SKM-1 (cell line): ENCODE results near the gene TNS3.

ENCODE experiments used
- DNase-seq: peaks from one replicate; lab custom pipeline; 2025; ENCODE audit not compliant: unreplicated experiment; lab: John Stamatoyannopoulos, UW

Gene TNS3

DNA sequence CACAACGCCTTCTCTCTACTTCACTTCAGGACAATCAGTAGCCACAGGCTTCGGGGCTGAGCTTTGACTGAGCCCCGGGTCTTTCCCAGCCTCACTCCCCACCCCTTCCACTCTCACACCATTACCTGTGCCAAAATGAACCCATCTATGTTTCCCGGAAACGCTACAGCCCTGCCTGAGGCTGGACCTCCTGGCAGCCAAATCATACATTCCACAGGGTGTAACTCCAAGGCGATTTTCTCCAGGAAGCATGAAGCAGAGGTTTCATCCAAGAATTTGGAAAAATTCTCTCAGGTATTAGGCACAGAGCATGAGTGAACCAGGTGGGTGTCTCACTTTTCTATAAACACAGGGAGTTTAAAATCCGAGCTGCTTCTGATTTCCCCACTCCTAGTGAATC lies 286.3 kb downstream of the TNS3 start:
- no peak for DNase-seq

DNA sequence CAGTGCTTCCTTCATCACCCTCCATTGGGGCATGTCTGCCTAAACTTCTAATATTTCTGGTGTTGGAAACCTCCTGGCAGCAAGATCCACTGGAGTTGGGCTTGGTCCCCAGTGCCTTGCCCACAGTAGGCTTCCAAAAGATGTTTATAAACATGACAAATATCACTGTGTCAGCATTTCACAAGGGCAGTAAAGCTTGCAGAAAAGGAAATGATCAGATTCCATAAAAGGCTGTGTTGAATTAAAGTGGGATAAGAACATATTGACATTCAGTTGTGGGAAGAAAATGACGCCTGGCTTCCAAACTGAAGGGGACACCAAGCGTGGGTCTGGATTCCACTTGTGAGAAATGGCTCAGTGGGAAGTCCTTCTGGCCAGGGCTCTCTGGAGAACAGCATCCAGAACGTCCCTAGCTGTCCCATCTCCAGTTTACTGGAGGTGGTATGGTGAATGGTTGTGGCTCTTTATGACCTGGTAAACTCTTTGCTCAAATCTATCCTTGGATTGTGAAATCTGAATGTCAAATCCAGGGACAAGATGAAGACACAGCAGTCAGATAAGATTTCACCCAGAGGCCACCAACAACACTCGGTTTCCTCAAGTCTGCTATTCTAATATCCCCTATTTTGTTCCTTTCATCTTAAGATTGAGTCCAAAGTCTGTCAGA lies 287.2 kb downstream of the TNS3 start:
- DNase-seq, result no peak

DNA sequence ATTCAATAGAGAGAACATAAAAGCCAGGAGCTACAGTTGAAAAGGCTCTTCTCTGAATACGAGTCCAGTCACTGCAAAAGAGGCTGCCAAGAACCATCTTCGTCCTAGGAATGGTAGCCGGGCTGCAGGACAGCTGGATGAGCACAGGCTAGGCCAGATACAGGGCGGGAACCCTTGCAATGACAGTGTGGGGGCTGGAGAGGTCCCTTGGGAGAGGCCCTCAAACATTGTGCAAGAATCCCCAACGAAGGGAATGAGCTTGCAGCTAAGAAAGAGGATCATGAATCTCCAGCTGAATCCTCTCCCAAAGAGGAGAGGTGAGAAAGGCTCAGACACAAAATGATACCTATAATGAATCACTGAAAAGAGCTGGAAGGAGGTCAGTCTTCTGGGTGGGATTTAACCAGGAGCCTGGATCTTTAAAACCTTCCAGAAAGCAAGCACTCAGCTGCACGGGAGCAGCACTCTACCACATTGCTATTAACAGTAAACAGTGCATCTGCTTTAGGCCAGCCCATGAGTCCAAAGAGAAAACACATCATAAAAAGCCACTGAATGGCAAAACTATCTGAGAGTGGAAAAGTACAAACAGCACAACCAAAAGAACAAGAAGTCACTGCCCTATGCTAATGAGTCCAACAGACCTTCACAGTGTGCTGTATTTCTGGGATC lies 287.9 kb downstream of the TNS3 start:
- DNase-seq, result no peak

DNA sequence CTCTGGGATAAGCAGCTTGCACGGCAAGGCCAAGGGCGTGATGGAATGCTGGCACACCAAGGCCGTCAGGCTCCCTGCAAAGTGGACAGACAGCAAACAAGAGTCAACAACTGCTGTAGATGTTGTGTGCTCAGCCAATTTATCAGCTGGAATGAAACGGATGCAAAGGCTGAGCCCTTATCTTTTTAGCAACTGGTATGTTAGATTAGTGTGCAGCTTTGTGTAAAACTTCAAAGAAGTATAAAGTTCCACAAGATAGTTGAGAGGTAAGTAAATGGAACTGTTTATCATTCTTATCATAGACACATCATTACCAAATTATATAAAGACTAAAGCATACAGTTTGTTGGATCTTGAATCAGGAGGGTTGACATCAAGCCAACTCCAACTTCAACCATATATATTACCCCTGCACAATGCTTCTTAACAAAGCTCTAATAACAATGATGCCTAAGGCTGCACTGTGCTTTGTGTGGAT lies 289.0 kb downstream of the TNS3 start:
- DNase-seq, result no peak

DNA sequence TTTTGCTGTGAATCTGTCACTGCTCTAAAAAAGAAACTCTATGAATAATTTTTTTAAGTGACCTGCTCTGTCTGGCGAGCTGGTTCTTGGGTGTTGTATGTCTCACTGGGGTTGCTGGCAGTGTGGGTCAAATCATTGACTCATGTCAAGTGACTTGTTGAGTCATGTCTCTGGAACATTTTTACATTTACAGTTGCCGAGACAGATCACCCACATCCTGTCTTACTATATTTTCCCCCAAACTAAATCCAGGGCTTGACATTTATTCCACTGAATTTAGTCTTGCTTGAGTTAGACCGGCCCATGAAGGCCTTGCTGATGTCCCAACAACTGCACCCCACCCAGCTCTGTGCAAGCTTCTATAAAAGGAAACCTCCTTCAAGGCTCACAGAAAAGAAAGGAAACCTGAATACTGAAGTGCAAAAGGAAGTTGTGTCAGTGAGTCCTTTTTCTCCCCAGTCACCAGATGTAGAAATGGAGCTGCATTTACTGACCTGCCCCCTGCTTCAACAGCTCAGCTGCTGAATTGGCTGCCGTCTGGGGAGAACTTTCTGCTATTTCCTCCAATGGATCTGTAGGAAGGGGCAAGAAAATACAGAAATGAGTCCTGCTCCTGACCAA lies 290.3 kb downstream of the TNS3 start:
- peak; percentile 42 for DNase-seq

DNA sequence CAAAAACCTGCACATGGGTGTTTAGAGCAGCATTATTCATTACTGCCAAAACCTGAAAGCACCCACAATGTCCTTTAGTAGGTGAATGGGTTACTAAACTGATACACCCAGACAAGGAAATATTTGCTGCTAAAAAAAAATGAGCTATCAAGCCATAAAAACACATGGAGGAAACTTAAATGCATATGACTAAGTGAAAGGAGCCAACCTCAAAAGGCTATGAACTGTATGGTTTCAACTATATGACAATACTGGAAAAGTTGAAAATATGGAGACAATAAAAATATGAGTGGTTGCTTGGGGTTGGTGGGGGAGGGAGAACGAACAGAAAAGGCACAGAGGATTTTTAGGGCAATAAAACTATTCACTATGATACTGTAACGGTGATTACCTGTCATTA lies 291.0 kb downstream of the TNS3 start:
- DNase-seq, result no peak

DNA sequence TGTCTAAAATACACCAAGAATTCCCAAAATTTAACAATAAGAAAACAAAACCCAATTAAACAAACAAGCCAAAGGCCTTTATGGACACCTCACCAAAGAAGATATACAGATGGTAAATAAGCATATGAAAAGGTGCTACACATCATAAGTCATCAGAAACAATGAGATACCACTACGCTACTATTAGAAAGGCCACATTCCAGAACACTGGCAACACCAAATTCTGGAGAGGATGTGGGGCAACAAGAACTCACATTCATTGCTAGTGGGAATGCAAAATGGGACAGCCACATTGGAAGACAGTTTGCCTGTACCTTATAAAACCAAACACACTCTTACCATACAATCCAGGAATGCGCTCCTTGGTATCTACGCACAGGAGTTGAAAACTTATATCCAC lies 291.4 kb downstream of the TNS3 start:
- no peak for DNase-seq

DNA sequence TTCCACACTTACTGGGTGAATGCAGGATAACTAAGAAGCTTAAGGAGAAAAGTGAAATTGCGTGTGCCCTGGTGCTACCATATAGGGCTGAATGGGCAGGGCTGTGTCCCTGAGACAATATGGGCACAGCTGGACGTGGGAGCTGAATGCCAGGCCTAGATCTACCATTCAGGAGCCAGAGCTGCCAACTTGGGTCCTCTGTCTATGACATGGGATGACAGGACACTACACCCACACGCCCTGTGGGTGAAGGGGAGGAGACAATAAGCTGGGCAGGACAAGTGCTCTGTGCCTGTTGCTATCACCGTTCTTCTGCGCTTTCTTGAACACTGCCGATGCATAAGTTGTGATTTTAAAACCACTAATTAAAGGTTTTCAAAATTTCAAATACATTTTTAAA lies 293.9 kb downstream of the TNS3 start:
- DNase-seq, result no peak

DNA sequence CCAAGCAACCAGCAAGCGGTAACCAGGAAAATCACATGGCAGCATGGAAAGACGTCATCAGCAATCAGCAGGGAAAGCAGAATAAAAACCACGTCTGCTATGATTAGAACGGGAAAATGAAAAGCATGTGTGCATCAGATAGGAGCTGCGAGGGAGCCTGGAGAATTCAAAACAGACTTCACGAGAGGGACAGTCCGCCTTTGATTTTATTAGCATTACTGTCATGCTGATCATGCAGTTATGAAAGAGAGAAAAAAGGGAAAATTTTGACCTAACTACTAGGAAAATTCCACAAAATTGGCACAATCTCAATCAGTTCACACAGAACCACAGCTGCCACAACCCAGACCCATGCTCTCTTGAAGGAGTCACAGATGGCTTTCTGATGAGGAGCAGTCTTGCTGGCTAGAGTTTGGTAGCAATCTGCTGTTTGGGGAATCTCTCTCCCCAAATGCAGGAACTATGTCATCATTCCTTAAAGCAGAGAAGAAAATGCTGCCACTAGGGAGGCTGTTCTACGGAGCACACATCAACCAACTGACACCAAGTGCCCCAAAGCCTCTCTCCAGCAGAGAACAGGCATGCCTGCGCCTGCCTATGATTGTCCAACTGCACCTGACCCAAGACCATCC lies 295.9 kb downstream of the TNS3 start:
- no peak for DNase-seq

DNA sequence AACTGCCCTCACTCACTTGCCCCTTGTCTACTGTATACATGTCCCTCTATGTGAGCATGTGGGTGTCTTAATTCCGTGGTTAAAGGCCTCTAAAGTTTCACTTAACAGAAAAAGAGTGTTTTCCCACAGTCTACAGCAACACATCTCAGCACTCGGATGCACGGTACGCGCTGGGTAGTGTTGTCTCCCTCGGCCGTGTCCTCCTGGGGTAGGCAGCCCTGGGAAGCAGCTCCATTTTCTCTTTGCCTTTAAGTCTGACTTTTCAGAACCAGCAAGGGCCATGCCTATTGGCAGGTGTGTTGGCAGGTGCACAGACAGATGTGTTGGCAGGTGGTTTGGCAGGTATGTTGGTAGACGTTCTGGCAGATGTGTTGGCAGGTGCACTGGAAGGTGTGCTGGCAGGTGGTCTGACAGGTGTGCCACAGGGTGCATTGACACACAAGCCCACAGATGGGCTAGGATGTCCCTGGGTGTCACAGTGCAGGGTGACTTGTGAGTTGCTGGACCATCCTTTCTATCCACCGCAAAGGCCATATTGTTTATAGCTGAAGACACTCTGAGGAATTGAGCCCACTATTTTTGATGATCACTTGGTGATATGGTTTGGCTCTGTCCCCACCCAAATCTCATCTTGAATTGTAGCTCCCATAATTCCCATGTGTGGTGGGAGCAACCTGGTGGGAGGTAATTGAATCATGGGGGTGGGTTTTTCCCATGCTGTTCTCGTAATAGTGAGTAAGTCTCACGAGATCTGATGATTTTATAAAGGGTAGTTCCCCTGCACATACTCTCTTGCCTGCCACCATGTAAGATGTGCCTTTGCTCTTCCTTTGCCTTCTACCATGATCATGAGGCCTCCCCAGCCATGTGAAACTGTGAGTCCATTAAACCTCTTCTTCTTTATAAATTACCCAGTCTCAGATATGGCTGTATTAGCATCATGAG lies 296.9 kb downstream of the TNS3 start:
- no peak for DNase-seq

DNA sequence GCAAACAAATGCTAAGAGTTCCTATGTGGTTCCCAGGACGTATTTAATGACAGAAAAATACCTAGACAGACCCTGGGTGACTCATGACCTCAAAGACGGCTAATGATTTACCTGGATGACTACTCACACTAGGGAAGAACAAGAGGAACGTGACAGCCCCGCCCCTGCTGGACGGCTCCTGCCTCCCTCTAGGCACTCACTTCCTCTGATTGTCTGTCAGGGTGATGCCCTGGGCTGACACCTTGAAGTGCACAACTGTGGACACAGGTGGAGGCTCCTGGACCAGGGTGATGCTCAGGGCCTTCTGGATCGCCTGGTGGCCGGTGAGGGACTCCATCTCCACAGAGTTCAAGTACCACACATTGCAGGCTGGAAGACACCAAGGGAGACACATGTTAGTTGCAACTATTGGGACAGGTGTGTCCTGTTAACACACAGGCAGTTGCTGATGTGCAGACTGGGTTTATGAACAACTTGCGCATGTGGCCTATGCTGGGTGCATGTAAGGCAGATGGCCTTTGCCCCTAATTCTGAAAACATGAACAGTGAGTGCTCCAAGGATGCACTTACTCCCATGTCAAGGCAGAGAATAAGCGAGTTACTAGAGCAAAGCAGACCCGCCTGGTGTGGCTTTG lies 298.3 kb downstream of the TNS3 start:
- no peak for DNase-seq

DNA sequence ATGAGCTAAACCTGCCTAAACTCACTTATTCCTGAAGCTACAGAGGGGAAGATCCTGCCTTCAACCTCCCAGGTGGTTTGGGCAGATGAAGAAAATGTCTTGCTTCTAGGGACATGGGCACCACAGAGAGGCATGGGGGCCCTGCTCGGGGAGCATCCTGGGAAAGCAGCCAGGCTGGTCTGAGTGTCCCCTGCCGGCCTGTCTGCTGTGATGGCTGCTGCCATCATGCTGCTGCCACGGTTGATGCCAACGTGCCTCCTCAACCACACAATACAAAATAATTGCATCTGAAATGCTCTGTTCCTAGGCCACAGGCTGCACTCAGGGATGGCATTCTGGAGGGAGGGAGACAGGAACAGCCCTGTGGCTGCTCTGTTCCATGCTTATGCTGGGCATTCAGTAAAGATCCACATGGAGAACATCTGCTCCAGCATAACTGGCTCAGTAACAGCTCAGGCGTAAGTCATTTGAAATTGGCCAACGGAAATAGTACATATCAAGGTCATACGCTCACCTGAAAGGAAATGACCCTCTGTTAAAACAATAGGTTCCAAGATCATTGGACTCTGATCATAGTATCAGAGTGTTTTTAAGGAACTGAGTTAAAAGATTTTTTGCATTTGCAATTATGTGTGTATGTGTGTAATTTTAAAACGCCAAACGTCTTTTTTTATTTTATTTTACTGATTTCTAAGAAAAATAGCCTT lies 299.0 kb downstream of the TNS3 start:
- DNase-seq, result no peak

DNA sequence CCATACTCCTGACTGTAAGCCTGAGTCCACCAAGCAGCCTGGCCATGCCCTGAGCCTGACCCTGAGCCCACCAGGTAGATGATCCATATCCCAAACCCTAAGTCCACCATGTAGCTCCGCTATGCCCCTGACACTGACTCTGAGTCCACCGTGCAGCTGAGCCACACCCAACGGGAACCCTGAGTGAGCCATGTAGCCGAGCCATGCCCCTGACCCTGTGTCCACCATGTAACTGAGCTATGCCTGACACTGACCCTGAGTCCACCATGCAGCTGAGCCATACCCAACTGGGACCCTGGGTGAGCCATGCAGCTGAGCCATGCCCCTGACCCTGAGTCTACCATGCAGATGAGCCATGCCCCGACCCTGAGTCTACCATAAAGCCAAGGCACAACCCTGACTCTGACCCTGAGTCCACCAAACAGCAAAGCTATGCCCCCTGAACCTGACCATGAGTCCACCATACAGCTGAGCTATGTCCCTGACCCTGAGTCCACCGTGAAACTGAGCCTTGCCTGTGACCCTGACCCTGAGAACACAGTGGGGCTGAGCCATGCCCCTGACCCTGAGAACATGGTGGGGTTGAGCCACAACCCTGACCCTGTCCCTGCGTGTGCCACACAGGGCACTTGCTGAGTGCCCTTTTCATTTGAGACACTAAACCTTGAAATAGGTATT lies 299.8 kb downstream of the TNS3 start:
- no peak for DNase-seq

DNA sequence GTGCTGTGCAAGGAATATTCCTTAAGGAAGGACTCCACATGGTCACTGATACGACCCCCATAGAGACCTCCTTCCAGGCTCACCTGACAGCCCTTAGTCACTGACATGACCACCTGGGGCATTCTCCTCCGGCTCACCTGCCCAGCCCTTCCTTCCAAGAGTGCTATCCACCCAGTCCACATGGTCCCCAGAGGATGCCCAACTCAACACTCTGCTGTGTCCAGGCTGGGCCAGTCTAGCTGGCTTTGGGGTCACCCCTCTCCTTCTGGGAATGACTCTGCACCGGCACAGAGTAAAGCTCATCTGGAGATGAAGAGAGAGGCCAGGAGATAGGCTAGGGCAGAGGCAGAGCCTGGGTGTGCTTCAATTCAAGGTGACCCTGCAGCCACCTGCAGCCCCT lies 300.8 kb downstream of the TNS3 start:
- DNase-seq, result no peak

DNA sequence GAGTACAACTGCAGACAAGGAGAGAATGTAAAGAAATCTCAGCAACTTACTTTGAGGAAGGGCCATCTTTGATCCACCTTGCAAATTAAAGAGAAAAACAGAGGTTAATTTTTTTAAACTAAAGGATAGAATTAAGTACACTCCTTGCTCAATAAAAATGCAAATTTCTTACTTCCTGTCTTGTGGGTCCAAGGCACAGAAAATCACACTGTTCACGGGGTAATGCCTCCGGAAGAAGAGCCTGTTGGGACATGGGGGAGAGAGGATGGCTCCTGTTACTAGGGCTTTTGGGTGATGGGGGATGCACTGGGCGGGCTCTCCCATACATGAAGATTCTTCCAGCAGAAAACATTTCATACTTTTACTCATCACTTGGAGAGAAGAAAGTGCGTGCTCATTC lies 301.8 kb downstream of the TNS3 start:
- no peak for DNase-seq

DNA sequence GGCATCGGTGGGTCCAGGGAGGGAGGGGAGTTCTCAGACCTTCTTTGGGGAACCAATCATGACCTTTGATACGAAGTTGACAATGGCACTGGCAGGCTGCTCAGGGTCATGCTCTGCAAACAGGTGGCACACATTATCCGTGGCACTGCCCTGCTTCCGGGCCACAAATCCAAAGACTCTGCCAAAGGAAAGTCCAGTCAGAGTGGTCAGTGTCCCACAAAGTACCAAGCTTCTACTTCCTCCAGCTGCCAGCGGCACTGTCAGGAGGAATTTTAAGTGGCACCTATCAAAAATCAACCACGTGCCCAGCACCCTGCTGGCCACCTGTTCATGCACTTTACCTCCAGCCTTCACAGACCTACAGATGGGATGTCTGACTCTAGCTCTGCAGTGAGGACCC lies 303.9 kb downstream of the TNS3 start:
- no peak for DNase-seq

DNA sequence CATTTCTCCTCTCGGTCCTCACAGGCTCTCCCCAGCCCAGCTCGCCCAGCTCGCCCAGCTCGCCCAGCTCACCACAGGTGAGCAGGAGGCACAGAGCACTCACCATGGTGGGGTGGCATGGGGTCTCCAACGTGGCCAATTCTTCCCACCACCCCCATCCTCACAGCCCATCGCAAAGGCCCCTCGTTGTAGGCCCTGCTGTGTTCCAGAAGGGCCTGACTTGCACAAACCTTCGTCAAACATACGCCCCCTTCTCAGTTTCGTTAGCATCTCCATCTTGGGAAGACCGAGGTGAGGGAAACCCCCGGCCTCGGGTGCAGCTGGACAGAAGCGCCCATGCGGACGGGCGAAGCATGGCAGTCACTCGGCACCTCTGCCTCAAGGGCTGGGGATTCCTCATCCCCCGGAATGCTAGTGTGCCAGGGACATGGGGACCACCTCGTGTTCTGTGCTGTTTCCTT lies 304.6 kb downstream of the TNS3 start:
- no peak for DNase-seq

DNA sequence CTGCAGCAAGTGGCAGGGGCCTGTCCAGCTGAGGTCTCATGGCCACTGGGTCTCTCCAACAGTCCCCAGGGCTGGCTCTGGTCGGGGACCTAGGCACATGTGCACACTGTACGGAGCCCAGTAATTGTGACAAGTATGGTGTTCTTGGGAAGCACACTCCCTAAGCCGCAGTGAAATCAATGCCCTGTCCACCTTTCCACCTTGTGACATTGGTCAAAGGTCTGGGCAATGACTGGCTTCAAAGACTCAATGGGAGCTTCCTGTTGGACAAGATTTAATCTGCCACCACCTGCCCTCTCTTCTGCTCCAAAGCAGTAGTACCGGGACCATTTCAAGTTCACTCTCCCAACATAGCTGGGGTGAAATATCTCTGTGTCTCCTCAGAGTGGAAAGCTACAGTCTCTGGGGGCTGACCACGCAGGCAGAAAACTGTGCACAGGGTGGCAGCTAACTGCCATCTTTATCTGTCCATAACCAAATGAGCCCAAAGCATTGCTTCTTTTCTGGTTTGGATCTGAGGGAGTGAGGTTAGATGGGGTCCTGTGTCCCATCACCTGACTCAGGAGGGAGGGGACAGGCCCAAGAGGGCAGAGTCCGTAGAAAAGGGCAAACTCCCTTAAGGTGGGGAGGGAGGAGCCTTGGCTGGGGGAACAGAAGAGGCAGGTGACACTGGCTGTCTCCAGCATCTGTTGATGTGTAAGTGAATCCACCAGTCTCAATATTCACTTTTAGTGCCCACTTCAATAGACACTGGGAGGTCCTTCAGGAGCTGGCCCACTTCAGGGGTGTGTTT lies 307.7 kb downstream of the TNS3 start:
- no peak for DNase-seq
